ENCODE measurements around the gene NUDT2. TPM values are rescaled to one million over a fixed set of nuclear protein-coding genes. Genes with fewer than 3 reads are reported as not detected.
A peak's percentile ranks its signal among the peaks of the same experiment; 100 is the strongest.

Gene NUDT2
- total RNA-seq, 2 donors from 2014 or later: 42.7 to 42.9 TPM

GRCh38 chr9:34374905-34375552 lies 45.7 kb downstream of the NUDT2 start:
- H3K36me3 Mint-ChIP-seq: peaks cover 13 to 14% of the 10 kb centered on the region in 2 donors
- no peaks in the 10 kb centered on the region for H3K9me3 Mint-ChIP-seq
- H3K27ac Mint-ChIP-seq: no peak overlapping the region
- DNase-seq (ENCODE audit: low spot score in 2 of 2) (no peak), ATAC-seq (no peak)

GRCh38 chr9:34375901-34376595 lies 46.7 kb downstream of the NUDT2 start:
- H3K36me3 Mint-ChIP-seq: peaks cover 3 to 10% of the 10 kb centered on the region in 2 donors
- no peaks in the 10 kb centered on the region for H3K9me3 Mint-ChIP-seq
- H3K27ac Mint-ChIP-seq: peak overlapping the region; percentile 67 to 89
- DNase-seq (ENCODE audit: low spot score in 2 of 2): peak; percentile 49 to 63
- ATAC-seq: peak in 1 of 2 donors; percentile 25

DNA sequence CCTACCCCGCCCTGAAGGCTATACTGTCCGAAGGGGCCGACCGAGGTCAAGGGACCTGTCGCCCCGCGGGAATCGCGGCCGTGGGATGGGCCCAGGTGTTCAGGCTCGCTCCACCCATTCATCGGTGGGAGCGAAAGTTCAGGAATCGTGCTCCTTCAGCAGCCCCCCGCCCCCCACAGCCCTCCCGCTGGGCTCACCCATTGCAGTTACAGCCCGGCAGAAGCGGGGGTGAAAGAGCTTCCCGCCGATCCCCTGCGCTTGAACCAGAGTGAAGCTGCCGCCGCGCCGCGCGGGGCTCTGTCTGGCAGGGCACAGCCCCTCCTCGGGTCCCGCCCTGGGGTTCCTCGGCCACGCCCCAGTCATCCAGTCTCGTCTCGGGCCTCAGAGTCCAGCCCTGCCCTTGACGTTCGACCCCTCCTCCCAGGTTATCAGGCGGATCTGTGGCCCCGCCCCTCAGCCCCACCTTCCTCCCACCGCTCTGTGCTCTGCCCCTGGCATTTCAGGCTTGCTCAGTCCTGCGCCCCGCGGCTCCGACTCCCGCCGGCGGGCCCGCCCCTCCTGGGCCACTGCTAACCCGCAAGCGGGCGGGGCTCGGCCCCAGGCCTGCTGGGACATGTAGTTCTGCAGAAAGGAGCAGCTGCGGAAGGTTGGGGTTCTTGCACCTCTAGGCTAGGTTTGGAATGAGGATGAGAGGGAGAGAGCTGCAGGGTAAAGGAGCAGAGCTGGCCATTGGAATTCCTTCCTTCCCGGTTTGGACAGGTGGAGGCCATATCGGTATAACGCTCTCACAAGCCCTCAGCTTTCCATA lies 47.4 kb downstream of the NUDT2 start, which contains the start of gene MYORG:
Gene MYORG (minus strand): TSS at position 303 of the 808 bp plus-strand sequence. CDS start 3,955 bp downstream, outside the sequence.
- Mint-ChIP-seq H3K9me3 (no peaks in the 10 kb centered on the region), H3K36me3 (peaks cover 0 to 2% of the 10 kb centered on the region in 2 donors), H3K27ac (peak within 1 kb of the TSS; percentile 67 to 89)
- peak; percentile 96 to 97 for DNase-seq (ENCODE audit: low spot score in 2 of 2)
- ATAC-seq: peak; percentile 85 to 86

DNA sequence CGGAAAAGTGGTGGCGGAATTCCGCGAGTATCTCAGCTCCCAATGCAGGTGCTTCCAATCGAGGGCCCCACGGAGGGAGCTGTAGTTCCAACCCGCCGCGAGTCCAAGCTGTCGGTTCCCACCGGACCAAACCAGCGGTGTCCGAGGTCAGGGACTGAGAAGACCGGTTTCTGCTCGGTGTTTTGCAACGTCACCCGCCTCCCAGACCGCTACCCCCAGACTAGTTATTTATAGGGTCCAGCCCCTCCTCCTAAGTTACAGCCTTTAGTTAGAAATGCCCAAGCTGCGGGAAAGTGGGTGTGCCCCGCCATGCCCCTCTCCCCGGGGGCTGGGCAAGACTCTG lies 48.0 kb downstream of the NUDT2 start:
- ATAC-seq: no peak
- Mint-ChIP-seq H3K9me3 (no peaks in the 10 kb centered on the region), H3K27ac (no peak overlapping the region), H3K36me3 (no peaks in the 10 kb centered on the region)
- DNase-seq (ENCODE audit: low spot score in 2 of 2): no peak

- ATAC-seq: no peak
- Mint-ChIP-seq H3K27ac (no peak overlapping the region), H3K36me3 (no peaks in the 10 kb centered on the region), H3K9me3 (no peaks in the 10 kb centered on the region)
- DNase-seq (ENCODE audit: low spot score in 2 of 2): no peak
Measured at GRCh38 chr9:34378376-34379060, 49.1 kb downstream of the NUDT2 start.

DNA sequence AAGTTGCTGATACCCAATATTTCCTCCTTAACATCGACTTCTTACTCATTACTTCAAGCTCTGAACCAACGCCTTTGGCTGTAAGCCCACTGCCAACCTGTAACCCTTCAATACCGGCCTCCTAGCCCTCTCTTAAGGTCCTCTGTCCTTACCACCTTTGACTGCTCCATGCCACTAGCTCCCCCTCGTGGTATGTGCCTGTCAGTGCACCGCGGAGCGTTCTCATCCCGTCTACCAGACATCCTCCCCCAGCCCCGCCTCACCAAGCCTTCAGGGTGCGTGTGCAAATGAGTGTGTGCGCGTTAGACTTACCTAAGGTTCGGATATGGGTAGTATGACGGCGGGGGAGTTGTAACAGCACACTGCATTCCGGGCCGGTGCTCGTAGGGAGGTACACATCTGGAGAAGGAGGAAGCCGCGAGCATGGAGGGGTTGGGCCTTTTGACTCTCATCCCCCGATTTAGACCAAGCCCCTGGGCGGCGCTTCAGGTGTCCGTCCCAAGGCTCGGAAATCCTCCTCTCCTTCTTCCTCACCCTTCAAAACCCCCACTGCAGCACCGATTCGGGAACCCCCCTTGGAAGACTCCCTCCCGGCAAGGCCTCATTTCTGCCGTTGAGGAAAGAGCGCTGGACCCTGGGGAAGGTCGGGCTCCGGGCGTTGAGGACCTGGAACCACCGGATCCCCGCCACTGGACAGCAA lies 50.1 kb downstream of the NUDT2 start:
- ATAC-seq (peak; percentile 39 to 42), DNase-seq (ENCODE audit: low spot score in 2 of 2) (peak; percentile 80 to 96)
- H3K9me3 Mint-ChIP-seq: no peaks in the 10 kb centered on the region
- H3K36me3 Mint-ChIP-seq: no peaks in the 10 kb centered on the region
- H3K27ac Mint-ChIP-seq: peak overlapping the region in 1 of 2 donors; percentile 87

- Mint-ChIP-seq H3K36me3 (no peaks in the 10 kb centered on the region), H3K9me3 (no peaks in the 10 kb centered on the region), H3K27ac (peak overlapping the region in 1 of 2 donors; percentile 46)
- peak in 1 of 2 donors; percentile 52 for DNase-seq (ENCODE audit: low spot score in 2 of 2)
- no peak for ATAC-seq
Measured at GRCh38 chr9:34380034-34380510, 50.7 kb downstream of the NUDT2 start.

DNA sequence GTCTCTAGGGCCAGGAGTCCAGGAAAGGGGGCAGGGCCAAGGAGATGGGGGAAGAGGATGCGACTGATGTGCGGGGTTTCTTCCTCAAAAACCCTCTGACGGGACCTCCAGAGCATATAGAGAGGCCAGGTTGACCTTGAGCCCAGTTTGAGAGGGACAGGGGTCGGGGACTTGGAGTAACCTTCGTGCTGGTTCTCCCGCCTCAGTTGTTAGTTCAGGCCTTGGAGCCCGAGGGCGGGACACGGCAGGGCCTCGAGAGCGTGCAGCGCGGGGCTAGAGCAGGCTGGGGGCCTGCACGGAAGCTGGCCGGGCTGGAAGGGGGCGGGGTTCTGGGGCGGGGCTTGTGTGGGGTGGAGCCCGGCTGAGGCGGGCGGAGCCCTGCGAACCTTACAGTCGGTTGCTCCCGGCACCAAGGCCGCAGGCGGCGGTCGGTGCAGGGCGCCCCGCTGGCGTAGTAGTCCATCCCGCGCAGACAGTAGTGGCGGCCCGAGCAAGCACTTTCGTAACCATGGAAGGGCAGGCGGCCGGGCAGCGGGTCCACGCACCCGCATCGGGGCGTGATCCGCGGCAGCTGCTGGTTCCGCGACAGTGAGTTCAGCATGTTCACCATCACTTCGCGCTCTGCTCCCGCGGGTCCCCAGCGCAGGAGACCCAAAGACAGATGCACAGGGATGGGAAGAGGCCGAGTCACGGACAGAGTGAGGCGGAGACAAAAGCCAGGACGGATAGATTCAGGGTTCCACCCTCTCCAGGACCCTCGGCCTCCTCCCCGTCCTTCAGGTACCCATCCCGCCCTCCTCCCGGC lies 51.3 kb downstream of the NUDT2 start:
- H3K36me3 Mint-ChIP-seq: no peaks in the 10 kb centered on the region
- DNase-seq (ENCODE audit: low spot score in 2 of 2) (peak; percentile 74 to 77), ATAC-seq (peak; percentile 52 to 62)
- H3K27ac Mint-ChIP-seq: peak overlapping the region; percentile 34 to 46
- no peaks in the 10 kb centered on the region for H3K9me3 Mint-ChIP-seq

DNA sequence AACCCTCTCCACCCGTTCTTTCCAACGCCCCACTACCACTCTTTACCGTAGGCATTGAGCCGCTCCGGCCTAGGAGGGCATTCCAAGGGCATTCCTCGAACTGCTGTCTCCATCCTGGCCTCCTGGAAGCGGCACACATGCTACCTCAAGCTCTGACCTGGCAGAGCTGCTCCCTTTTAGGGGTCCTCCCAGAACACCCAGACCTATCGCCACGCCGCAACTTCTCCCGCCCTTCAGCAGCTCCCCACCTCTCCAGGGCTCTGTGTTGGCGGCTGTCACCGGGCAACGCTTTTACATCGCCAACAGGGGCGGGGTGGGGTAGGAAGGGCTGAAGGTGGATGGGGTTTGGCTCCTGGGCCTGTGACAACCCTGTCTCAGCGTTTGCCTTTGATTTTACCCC lies 52.0 kb downstream of the NUDT2 start:
- DNase-seq (ENCODE audit: low spot score in 2 of 2): no peak
- H3K27ac Mint-ChIP-seq: peak overlapping the region in 1 of 2 donors; percentile 34
- no peak for ATAC-seq
- no peaks in the 10 kb centered on the region for H3K9me3 Mint-ChIP-seq
- no peaks in the 10 kb centered on the region for H3K36me3 Mint-ChIP-seq

DNA sequence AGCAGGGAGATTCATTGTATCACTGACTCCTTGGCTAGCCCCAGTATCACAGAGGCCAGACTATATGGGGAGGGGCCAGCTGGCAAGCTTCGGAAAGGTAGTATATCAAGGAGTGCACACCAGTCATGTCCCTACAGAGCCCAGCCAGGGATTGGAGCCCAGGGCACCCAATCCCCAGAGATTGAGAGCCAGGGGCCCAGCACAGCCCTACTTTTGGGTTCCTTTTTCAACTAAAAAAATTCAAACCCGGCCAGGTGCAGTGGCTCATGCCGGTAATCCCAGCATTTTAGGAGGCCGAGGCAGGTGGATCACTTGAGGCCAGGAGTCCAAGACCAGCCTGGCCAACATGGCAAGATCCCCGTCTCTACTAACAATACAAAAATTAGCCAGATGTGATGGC lies 52.7 kb downstream of the NUDT2 start:
- no peaks in the 10 kb centered on the region for H3K9me3 Mint-ChIP-seq
- no peak for ATAC-seq
- H3K27ac Mint-ChIP-seq: no peak overlapping the region
- DNase-seq (ENCODE audit: low spot score in 2 of 2): no peak
- no peaks in the 10 kb centered on the region for H3K36me3 Mint-ChIP-seq

- DNase-seq (ENCODE audit: low spot score in 2 of 2): no peak
- Mint-ChIP-seq H3K9me3 (no peaks in the 10 kb centered on the region), H3K36me3 (no peaks in the 10 kb centered on the region), H3K27ac (peak overlapping the region in 1 of 2 donors; percentile 58)
- ATAC-seq: no peak
Measured at GRCh38 chr9:34382879-34383278, 53.5 kb downstream of the NUDT2 start.

- H3K9me3 Mint-ChIP-seq: no peaks in the 10 kb centered on the region
- ATAC-seq: no peak
- no peak overlapping the region for H3K27ac Mint-ChIP-seq
- no peak for DNase-seq (ENCODE audit: low spot score in 2 of 2)
- H3K36me3 Mint-ChIP-seq: no peaks in the 10 kb centered on the region
Measured at GRCh38 chr9:34383904-34384303, 54.5 kb downstream of the NUDT2 start.

- DNase-seq (ENCODE audit: low spot score in 2 of 2): no peak
- no peaks in the 10 kb centered on the region for H3K9me3 Mint-ChIP-seq
- no peak overlapping the region for H3K27ac Mint-ChIP-seq
- H3K36me3 Mint-ChIP-seq: no peaks in the 10 kb centered on the region
- ATAC-seq: no peak
Measured at GRCh38 chr9:34384368-34385165, 55.2 kb downstream of the NUDT2 start.

GRCh38 chr9:34385561-34386230 lies 56.3 kb downstream of the NUDT2 start:
- ATAC-seq: no peak
- no peaks in the 10 kb centered on the region for H3K9me3 Mint-ChIP-seq
- H3K27ac Mint-ChIP-seq: no peak overlapping the region
- no peaks in the 10 kb centered on the region for H3K36me3 Mint-ChIP-seq
- DNase-seq (ENCODE audit: low spot score in 2 of 2): no peak
